Uterus (tissue), 2 donors: Measurements from ENCODE around the gene KIRREL3.

Source experiments
- POLR2A ChIP-seq, 2 donors: fragments of 450-650 bp; IDR thresholded peaks; one replicate each; pipeline ENCODE4 v1.6.1; 2016; ENCODE audit warnings: antibody characterized with exemption in 2 of 2, mild to moderate bottlenecking in 1 of 2, moderate library complexity in 1 of 2
- TF ChIP-seq, protein P1 (sequence below), 4 experiments: fragments of 200-600 bp in 2 of 4; fragments of 450-650 bp in 2 of 4; sonication (generic) in 2 of 4; IDR thresholded peaks; one replicate each; pipeline ENCODE4 v1.5.1; 2016 to 2019; ENCODE audit warnings: antibody characterized with exemption in 4 of 4, mild to moderate bottlenecking in 2 of 4, moderate library complexity in 1 of 4

DNA sequence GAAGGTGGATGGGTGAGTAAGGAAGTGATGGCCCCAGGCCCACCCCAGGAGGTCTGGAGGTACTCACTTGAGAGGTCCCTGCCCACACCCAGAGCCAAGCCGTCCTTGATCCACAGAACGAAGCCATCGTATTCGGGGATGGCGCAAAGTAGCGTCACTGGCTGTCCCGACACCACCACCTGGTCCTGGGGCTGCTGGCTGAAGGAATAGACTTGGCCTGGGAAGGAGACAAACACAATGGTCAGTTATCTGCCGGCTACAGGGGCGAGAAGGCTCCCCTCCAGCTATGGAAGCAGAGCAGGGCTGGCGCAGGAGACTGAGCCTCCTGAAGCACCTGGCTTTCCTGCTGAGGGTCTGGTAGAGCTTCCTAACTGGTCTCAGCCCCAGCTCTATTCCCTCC is 474.1 kb downstream of the KIRREL3 start:
- TF ChIP-seq, protein P1, sequence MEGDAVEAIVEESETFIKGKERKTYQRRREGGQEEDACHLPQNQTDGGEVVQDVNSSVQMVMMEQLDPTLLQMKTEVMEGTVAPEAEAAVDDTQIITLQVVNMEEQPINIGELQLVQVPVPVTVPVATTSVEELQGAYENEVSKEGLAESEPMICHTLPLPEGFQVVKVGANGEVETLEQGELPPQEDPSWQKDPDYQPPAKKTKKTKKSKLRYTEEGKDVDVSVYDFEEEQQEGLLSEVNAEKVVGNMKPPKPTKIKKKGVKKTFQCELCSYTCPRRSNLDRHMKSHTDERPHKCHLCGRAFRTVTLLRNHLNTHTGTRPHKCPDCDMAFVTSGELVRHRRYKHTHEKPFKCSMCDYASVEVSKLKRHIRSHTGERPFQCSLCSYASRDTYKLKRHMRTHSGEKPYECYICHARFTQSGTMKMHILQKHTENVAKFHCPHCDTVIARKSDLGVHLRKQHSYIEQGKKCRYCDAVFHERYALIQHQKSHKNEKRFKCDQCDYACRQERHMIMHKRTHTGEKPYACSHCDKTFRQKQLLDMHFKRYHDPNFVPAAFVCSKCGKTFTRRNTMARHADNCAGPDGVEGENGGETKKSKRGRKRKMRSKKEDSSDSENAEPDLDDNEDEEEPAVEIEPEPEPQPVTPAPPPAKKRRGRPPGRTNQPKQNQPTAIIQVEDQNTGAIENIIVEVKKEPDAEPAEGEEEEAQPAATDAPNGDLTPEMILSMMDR (IDR thresholded peaks at IDR 0.05) = no peak
- no peak for TF ChIP-seq POLR2A (IDR thresholded peaks at IDR 0.05)
